Gastroesophageal sphincter (tissue), 3 donors: ENCODE data around the gene LY86.

ENCODE experiments used
- POLR2A ChIP-seq, 2 donors: fragments of 450-650 bp; IDR thresholded peaks; one replicate each; pipeline ENCODE4 v1.6.1; 2017; ENCODE audit warnings: antibody characterized with exemption in 2 of 2, mild to moderate bottlenecking in 2 of 2, moderate library complexity in 1 of 2
- TF ChIP-seq, protein P1 (sequence below), 4 experiments: fragments of 200-600 bp in 2 of 4; fragments of 450-650 bp in 2 of 4; sonication (generic) in 1 of 4; IDR thresholded peaks; one replicate each; pipeline ENCODE4 v1.5.1; 2017 to 2019; ENCODE audit warnings: antibody characterized with exemption in 4 of 4, mild to moderate bottlenecking in 2 of 4, moderate library complexity in 2 of 4

DNA sequence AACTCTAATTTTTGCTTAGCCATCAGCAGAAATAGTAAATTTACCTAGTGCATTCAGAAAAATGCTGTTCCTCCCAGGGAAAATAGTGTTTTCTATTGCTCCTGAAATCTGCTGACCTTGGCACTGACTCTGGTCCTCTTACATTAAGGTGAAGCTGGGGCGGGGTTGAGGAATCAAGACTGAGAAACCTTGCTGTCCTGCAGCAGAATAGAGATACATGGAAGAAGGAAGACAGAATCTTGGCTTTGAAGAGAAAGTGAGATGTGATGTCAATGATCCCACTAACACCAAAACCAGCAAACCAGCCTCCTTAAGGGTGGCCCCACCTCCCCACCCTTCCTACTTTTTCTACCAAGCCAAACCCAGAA, 840 bp upstream of the LY86 start:
- TF ChIP-seq, protein P1, sequence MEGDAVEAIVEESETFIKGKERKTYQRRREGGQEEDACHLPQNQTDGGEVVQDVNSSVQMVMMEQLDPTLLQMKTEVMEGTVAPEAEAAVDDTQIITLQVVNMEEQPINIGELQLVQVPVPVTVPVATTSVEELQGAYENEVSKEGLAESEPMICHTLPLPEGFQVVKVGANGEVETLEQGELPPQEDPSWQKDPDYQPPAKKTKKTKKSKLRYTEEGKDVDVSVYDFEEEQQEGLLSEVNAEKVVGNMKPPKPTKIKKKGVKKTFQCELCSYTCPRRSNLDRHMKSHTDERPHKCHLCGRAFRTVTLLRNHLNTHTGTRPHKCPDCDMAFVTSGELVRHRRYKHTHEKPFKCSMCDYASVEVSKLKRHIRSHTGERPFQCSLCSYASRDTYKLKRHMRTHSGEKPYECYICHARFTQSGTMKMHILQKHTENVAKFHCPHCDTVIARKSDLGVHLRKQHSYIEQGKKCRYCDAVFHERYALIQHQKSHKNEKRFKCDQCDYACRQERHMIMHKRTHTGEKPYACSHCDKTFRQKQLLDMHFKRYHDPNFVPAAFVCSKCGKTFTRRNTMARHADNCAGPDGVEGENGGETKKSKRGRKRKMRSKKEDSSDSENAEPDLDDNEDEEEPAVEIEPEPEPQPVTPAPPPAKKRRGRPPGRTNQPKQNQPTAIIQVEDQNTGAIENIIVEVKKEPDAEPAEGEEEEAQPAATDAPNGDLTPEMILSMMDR (IDR thresholded peaks at IDR 0.05), result no peak
- TF ChIP-seq POLR2A (IDR thresholded peaks at IDR 0.05), result no peak
